Kidney (tissue), 14 donors: Measurements from ENCODE around the gene MUSTN1. TPM values are rescaled to one million over a fixed set of nuclear protein-coding genes. Genes with fewer than 3 reads are reported as not detected.
A peak's percentile ranks its signal among the peaks of the same experiment; 100 is the strongest.

Experiments
- DNase-seq, 5 donors: peaks; one replicate each; pipeline ENCODE4 v3.0.0-alpha.2; 2013 to 2020
- FAIRE-seq: peaks from 2 replicates; lab custom pipeline; 2012; peaks lifted over from hg19 to GRCh38; lab: Jason Lieb, UNC
- H3K27ac ChIP-seq, 2 donors: one replicate each; pipeline ENCODE4 v1.7.0; 2013; ENCODE audit warnings: low read depth in 2 of 2, low read length in 2 of 2, inconsistent platforms in 1 of 2
- H3K27me3 ChIP-seq: one replicate; pipeline ENCODE4 v1.7.1; 2013; ENCODE audit warnings: low read length, inconsistent platforms; ENCODE audit not compliant: control insufficient read depth, insufficient read depth
- H3K36me3 ChIP-seq, 3 donors: one replicate each; pipeline versions ENCODE4 v1.7.0 to v1.7.1; 2013; ENCODE audit warnings: low read length in 3 of 3, control low read depth in 1 of 3, inconsistent platforms in 1 of 3; ENCODE audit not compliant: insufficient read depth in 3 of 3, control insufficient read depth in 2 of 3
- H3K4me1 ChIP-seq, 3 donors: one replicate each; pipeline versions ENCODE4 v1.7.0 to v1.7.1; 2013; ENCODE audit warnings: low read length in 3 of 3, inconsistent platforms in 1 of 3, low read depth in 1 of 3; ENCODE audit not compliant: control insufficient read depth in 2 of 3, insufficient read depth in 2 of 3
- H3K4me3 ChIP-seq, 3 donors: one replicate each; pipeline versions ENCODE4 v1.7.0 to v1.8.1; 2013; ENCODE audit warnings: low read length in 3 of 3, control low read depth in 1 of 3, inconsistent platforms in 1 of 3
- H3K9ac ChIP-seq, 3 donors: one replicate each; pipeline versions ENCODE4 v1.7.0 to v1.7.1; 2013; ENCODE audit warnings: low read length in 3 of 3, control low read depth in 1 of 3, inconsistent platforms in 1 of 3
- H3K9me3 ChIP-seq, 3 donors: one replicate each; pipeline versions ENCODE4 v1.7.0 to v1.7.1; 2013; ENCODE audit warnings: low read length in 3 of 3, control low read depth in 1 of 3, inconsistent platforms in 1 of 3; ENCODE audit not compliant: control insufficient read depth in 2 of 3, insufficient read depth in 1 of 3
- intact Hi-C: fragments of 100-400 bp; cut with DNase I; formaldehyde crosslinking; loops from one replicate; pipeline ENCODE4 v1.11.1; 2022
- polyA plus RNA-seq: library from polyadenylated mRNA; stranded (reverse); fragments of 350-450 nt; fragmentation: Illumina TruSeq; extraction: RNeasy Lipid Tissue Mini Kit (QIAGEN cat#74804); gene quantifications from one replicate; pipeline ENCODE4 v1.2.3, GENCODE V29; 2014; ENCODE audit warnings: low read depth, low replicate concordance; ENCODE audit not compliant: insufficient read depth
- total RNA-seq: library from RNA; stranded (reverse); fragmentation: NEBNext Ultra II Directional; extraction: Animal tissue kit (Norgen Biotek cat#: 25700); gene quantifications from one replicate; pipeline ENCODE4 v1.2.1, GENCODE V29; 2021
- TF ChIP-seq, protein P1 (sequence below): IDR thresholded peaks from 3 replicates; pipeline ENCODE4 v1.5.1; 2012; ENCODE audit warnings: mild to moderate bottlenecking, moderate library complexity, borderline replicate concordance; ENCODE audit not compliant: insufficient read depth; ENCODE audit errors: extremely low read depth
- donor health status: control.
- donor health status: control.
- donor health status: control.
- donor health status: control.
- donor health status: control.
- donor health status: DM: yes; HTN: yes; CAD: no.
- donor health status: Normal renal cell carcinoma (clear cell type).

MUSTN1 gene
- total and polyA plus RNA-seq, 2 donors from 2014 or later = 18.6 to 47.8 TPM

DNA sequence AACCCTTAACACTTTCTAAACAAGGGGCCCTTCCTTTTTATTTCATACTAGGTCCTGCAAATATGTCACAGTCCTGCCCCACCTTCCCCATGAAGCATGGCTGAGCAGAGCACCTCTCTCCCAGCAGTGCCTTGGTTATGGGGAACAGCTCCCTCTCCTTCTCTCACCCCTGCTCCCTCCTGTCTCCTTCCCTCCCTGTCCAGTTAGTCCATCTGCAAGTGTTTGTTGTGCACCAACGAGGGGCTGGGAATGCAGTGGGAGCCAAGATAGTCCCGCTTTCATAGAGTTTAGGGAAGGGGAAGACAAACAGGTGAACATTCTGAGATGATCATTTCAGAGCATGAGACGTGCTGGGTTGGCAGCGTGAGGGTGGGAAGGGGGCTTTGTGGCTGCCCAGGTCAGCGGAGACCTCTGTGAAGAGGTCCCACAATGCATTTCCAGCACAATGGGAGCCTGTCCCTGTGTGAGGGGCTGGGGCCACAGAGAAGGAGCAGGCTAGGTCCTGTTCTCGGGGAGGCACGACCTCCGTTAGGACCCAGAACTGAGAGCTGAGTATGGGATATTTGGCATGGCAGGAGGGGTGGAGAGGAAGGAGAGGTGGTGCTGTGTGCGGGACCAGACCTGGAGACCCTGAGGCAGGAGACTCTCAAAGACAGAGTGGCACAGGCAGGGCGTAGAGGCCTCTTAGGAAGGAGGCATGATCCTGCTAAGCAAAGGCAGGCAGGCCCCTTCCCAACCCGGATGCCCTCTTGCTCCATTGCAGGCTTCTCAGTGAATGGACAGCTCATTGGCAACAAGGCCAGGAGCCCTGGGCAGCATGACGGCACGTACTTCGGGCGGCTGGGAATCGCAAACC is 45.7 kb downstream of the MUSTN1 start:
- no peaks in the 10 kb centered on the region for H3K9me3 ChIP-seq
- FAIRE-seq (no peak), DNase-seq (peak in 1 of 5 donors; percentile 46)
- TF ChIP-seq, protein P1, sequence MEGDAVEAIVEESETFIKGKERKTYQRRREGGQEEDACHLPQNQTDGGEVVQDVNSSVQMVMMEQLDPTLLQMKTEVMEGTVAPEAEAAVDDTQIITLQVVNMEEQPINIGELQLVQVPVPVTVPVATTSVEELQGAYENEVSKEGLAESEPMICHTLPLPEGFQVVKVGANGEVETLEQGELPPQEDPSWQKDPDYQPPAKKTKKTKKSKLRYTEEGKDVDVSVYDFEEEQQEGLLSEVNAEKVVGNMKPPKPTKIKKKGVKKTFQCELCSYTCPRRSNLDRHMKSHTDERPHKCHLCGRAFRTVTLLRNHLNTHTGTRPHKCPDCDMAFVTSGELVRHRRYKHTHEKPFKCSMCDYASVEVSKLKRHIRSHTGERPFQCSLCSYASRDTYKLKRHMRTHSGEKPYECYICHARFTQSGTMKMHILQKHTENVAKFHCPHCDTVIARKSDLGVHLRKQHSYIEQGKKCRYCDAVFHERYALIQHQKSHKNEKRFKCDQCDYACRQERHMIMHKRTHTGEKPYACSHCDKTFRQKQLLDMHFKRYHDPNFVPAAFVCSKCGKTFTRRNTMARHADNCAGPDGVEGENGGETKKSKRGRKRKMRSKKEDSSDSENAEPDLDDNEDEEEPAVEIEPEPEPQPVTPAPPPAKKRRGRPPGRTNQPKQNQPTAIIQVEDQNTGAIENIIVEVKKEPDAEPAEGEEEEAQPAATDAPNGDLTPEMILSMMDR = no peak
- intact Hi-C loops = no loop called here
- no peaks in the 10 kb centered on the region for H3K36me3 ChIP-seq
- H3K9ac ChIP-seq = no peak overlapping the region
- H3K4me3 ChIP-seq = no peak overlapping the region
- no peaks in the 10 kb centered on the region for H3K4me1 ChIP-seq
- H3K27ac ChIP-seq = no peak overlapping the region
- H3K27me3 ChIP-seq = no peaks in the 10 kb centered on the region

DNA sequence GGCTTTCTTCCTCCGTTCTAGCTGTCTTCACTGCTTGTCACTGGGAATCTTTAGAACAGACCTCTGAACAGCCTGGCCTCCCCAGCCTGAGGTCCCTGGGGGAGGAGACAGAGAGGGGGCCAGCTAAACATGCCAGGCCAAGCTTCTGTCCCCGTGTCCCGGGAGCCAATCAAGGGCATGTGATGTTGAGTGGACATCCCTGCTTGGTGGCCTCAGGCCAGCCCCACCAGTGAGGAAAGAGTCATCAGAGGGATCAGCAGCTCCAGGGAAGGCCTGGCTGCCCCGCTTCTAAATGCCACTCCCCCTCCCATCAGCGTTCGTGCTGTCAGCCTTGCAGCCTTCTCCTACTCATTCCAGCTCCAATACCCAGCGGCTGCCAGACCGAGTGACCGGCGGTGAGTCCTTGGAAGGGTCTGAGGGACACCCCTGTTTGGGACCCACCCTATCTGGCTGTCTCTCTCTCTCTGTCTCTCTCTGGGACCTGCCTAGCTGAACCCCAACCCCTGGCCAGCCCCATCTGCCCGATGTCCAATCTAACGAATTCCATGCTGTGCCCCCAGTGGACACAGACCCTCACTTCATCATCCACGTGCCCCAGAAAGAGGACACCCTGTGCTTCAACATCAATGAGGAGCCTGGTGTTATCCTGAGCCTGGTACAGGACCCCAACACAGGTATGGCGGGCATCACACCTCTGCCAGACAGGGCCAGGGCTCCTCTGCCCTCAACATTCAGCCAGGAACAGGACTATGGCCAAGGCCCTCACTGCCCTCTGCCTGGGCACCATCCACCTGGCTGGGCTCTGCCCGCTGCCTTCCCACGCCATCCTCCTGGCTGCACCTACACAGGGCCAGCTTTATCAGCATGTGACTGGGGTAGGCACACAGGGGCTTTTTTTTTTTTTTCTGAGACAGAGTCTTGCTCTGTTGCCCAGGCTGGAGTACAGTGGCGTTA is 46.9 kb downstream of the MUSTN1 start:
- H3K27ac ChIP-seq = no peak overlapping the region
- TF ChIP-seq, protein P1 = no peak
- peak in 2 of 5 donors; percentile 7 to 67 for DNase-seq
- no peaks in the 10 kb centered on the region for H3K9me3 ChIP-seq
- H3K9ac ChIP-seq = no peak overlapping the region
- H3K4me3 ChIP-seq = no peak overlapping the region
- intact Hi-C loops = no loop called here
- FAIRE-seq = no peak
- no peaks in the 10 kb centered on the region for H3K36me3 ChIP-seq
- no peaks in the 10 kb centered on the region for H3K4me1 ChIP-seq
- no peaks in the 10 kb centered on the region for H3K27me3 ChIP-seq

DNA sequence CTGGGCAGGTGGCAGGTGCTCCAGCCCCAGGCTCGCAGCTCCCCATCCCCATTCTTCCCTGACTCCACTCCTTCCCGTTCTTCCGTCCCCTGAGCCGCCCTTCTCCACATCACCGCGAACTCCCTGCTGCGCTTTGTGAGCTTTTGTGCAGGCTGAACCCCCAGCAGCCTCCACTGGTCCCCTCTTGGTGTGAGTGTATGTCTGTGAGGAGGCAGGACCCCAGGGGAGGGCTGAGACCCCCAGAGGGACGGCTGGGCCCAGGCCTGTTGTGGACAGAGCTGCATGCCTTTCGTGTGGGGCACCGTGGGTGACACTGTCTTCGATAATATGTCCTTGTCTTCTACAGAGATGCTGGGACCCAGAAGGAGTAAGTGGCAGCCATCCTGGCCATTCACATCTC is 47.6 kb downstream of the MUSTN1 start:
- DNase-seq = peak in 1 of 5 donors; percentile 43
- Histone ChIP-seq H3K9ac (no peak overlapping the region), H3K4me1 (no peaks in the 10 kb centered on the region), H3K4me3 (no peak overlapping the region), H3K9me3 (no peaks in the 10 kb centered on the region), H3K36me3 (no peaks in the 10 kb centered on the region), H3K27ac (no peak overlapping the region), H3K27me3 (no peaks in the 10 kb centered on the region)
- no peak for FAIRE-seq
- TF ChIP-seq, protein P1 = no peak
- intact Hi-C loops = no loop called here
